COLO829 (cell line): ENCODE measurements around the gene TEDC1.

Experiments
- DNase-seq: peaks from one replicate; pipeline ENCODE4 v3.0.0; 2012; ENCODE audit warnings: low spot score

Gene TEDC1

GRCh38 chr14:105497671-105498429, 6.8 kb downstream of the TEDC1 start:
- DNase-seq: no peak

- DNase-seq: no peak
Measured at GRCh38 chr14:105498430-105499255, 7.6 kb downstream of the TEDC1 start.

DNA sequence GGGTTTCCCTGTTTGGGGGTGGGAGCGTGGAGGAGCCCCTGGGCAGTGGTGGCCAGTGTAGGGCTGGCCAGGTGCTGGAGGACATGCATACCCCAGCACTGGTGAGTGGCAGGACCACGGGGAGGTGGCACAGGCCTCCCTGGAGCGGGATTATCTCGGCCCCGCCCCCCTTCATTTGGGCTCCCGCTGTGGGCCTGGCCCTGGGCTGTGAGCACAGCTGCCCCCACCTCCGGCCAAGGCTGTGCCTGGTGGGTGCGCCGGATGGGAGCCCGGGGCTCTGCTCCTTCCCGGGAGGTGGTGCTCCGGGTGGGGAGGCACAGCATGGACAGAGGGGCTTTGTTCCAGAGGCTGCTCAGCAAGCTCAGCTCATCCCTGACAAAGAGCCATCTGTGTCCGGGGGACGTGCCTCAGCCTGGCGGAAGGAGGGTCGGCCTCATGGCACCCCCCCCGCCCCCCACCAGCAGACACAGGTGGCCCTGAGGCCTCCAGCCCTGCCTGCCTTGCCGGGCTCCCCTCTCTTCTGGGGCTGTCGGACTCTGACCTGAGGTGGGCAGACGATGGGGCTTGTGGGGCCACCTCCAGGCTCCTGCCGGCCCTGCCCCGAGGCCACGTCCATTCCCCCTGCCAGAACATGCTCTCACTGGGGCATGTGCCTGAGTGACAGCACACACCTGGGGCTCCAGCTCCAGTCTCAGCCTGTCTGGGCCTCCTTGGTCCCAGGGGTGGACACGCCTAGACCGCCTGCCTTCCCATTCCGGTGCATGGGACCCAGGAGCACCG, 8.4 kb downstream of the TEDC1 start:
- peak; percentile 93 for DNase-seq

DNA sequence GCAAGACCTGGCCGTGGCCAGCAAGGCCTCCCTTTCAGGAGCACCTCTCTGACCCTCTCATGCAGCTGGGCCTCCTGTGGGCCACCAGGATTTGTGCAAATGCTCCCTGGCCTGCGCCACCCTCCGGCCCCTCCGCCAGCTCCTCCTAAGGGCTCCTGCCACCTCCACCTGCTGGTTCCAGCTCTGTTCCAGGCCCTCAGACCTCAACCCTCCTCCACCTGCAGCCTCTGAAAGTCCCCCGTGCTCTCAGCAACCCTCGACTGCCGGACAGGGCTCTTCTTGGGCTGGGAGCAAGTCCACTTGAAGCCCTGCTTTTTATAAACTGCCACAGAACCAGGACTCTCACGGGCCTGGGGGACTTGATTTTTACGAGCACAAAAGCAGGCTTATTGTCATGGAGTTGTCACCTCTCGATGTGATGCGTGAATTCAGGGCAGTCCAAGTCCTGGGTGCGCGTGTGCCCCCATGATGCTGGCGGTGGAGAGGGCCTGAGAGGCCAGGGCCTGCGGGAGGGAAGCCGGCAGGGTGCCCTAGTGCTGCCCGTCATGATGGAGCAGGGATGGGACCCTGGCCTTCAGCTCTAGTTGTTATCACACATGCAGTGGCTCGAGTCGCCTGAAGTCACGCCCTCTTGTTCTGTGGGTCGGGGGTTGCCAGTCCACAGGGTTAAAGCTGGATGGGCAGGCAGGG, 9.1 kb downstream of the TEDC1 start:
- DNase-seq: no peak

GRCh38 chr14:105500726-105501101, 9.7 kb downstream of the TEDC1 start:
- no peak for DNase-seq

GRCh38 chr14:105501504-105502291, 10.7 kb downstream of the TEDC1 start:
- no peak for DNase-seq

DNA sequence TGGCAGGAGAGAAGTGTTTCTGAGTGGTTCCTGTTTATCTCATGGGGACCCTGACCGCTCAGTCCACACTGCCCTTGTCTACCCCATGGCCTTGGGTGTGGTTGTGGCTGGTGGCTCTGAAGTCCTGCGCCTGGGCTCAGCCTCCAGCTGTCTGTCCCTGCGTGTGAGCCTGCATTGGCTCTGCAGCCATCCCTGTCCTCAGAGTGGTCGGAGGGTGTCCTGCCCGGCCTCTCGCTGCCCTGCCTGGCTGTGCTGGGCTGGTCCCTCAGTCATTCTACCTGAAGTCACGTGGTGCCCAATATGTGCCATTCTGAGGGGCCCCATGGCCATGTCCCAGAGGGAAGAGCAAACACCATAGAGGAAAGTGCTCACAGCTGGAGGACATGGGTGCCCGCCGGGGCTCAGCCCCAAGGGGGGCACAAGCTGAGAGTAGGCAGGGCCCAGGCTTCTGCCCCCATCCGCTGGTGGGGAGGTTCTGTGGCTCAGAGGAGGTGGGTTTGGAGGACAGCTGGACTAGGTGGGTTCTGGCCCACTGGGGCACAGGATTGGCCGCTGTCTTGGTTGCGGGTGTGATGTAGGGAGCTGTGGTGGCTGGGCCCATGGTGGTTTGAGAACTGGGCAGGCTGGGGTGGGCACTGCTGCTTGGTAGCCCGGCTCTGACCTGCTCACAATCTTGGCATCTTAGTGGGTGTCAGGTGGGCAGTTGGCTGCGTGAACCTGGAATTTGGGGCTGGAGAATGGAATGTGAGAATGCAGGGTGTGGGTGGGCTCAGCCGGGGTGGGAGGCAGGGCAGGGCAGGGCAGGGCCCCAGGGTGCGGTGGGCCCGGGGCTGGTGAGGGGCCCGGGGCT, 11.6 kb downstream of the TEDC1 start:
- no peak for DNase-seq

DNA sequence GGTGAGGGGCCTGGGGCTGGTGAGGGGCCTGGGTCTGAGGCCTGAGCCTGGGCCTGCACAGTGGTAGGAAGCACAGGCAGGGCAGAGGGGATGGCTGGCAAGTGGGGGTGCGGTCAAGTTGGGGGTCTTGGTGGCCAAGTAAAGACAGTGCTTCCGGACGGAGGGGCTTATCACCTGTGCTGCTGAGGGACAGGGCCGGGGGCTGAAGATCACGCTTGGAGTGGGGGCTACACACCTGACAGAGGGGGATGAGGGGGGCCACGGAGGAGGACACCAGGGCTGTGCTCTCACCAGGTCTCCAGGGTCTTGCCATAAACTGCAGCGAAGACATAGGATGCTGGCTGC, 12.2 kb downstream of the TEDC1 start:
- DNase-seq: no peak

GRCh38 chr14:105503935-105504692, 13.1 kb downstream of the TEDC1 start:
- DNase-seq: no peak

DNA sequence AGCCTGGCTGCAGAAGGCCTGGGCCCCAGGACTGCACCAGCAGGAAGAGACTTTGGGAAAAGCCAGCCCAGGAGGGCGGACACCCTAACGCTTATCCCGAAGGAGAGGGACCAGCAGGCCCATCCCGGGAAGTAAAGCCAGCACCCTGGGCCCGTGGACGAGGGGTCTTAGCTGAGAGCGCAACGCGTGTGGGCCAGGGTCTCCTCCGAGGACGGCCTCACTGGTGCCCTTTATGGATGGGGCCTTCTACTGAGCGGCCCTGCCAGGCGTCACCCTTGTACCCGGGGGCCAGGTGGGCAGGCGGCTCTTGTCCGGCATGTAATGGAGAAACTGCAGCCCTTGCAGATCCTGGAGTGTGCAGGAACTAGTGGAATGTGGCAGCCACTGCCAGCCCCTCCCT, 14.1 kb downstream of the TEDC1 start:
- no peak for DNase-seq

GRCh38 chr14:105507247-105507646, 16.2 kb downstream of the TEDC1 start:
- DNase-seq: no peak

DNA sequence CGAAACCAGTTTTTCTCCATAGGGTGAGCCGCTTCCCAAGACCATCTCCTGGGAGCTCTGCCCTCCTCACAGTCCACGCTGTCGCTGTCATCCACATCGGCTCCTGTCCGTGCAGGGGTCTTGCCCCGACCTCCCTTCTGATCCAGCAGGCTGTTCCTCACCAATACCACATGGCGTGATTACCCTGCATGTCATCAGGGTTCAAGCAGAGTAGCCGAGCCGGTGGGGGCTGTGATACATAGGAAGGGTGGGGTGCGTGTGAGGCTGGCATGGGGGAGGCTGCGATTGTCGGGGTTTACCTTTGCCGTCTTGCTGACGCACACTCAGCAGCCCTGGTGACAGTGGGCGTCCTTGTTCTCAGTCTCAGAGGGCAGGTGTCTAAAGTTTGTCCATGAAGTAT, 17.0 kb downstream of the TEDC1 start:
- no peak for DNase-seq

DNA sequence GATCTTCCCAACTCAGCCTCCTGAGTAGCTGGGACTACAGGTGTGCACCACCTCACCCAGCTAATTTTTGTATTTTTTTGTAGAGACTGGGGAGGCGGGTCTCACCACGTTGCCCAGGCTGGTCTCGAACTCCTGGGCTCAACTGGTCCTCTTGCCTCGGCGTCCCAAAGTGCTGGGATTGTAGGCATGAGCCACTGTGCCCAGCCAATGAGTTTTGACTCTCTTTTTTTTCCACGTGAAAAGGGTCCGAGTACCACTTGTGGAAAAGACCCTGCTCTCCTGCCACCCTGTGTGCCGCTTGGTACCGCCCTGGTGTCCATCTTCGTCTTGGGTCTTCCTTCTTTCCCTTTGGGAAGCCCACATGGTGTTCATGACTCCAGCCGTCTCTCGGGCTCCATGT, 17.6 kb downstream of the TEDC1 start:
- DNase-seq: no peak

- DNase-seq: no peak
Measured at GRCh38 chr14:105517096-105517495, 26.1 kb downstream of the TEDC1 start.

GRCh38 chr14:105519946-105520698, 29.1 kb downstream of the TEDC1 start:
- no peak for DNase-seq

DNA sequence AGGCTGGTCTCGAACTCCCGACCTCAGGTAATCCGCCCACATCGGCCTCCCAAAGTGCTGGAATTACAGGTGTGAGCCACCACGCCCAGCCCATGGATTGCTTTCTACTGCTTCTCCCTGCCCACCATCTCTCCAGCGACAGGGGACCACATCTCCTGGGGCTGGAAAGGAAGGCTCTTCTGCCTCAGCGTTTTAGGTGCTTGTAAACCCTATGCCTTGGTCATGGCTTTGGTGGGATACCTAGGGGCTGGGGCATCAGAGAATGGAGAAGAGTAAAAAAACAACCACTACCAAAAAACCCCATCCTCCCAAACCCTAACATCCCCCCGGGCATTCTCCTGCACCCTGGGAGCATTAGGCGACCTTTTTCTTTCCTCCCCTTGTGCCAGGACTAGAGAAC, 34.3 kb downstream of the TEDC1 start:
- no peak for DNase-seq

- no peak for DNase-seq
Measured at GRCh38 chr14:105525861-105526775, 35.1 kb downstream of the TEDC1 start, which contains the start of gene TMEM121. Gene TMEM121 (plus strand): TSS chr14:105526583. CDS start chr14:105528835, 2,252 bp downstream.
